NCI-H2107 (cell line): ENCODE measurements around the gene CEP128.
"Not testable (repeated sequence)": the region's sequence is repeated elsewhere in the genome, so short reads cannot be mapped to it uniquely, and the experiment has no call there.

Experiments
- DNase-seq: peaks from one replicate; lab custom pipeline; 2025; lab: John Stamatoyannopoulos, UW

Gene CEP128

DNA sequence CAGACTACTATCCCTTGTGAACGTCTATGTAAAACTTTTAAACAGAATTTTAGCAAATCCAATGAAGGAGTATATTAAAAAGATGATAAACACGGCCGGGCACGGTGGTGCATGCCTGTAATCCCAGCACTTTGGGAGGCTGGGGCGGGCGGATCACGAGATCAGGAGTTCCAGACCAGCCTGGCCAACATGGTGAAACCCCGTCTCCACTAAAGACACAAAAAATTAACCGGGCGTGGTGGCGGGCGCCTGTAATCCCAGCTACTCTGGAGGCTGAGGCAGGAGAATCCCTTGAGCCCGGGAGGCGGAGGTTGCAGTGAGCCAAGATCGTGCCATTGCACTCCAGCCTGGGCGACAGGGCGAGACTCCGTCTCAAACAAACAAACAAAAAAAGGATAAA lies 11.7 kb upstream of the CEP128 start:
- DNase-seq: not testable (repeated sequence)

- no peak for DNase-seq
These were observed 10.0 kb upstream of the CEP128 start for GRCh38 chr14:80951491-80951890.

GRCh38 chr14:80948291-80948690 lies 6.8 kb upstream of the CEP128 start:
- DNase-seq: no peak

GRCh38 chr14:80946797-80947196 lies 5.3 kb upstream of the CEP128 start:
- DNase-seq: no peak

GRCh38 chr14:80946187-80946586 lies 4.6 kb upstream of the CEP128 start:
- no peak for DNase-seq

DNA sequence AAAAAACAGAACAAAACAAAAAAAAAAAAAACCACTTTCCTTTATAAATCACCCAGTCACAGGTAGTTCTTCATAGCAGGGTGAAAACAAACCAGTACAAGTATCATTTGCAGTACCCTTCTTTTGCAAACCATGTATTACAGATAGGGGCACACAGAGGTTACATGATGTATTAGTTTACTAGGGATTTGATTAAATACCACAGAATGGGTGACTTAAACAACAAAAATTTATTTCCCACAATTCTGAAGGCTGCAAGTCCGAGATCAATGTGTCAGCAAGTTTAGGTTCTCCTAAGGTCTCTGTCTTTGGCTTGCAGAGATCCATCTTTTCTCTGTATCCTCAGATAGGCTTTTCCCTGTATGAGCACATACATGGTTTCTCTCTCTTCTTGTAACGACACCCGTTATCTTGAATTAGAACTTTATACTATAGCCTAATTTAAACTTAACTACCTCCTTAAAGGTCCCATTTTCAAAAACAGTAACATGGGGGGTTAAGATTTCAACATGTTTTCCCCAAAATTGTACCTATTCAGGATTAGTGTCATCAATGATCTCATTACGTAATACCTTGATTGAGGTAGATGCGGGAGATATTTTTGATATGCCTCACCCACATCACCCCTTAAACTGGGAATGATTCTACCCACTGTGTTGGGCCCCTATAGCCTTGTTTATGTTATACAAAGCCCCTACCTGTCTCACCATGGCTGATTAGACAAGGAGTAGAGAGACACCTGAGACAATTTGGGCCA lies 3.5 kb upstream of the CEP128 start:
- no peak for DNase-seq

DNA sequence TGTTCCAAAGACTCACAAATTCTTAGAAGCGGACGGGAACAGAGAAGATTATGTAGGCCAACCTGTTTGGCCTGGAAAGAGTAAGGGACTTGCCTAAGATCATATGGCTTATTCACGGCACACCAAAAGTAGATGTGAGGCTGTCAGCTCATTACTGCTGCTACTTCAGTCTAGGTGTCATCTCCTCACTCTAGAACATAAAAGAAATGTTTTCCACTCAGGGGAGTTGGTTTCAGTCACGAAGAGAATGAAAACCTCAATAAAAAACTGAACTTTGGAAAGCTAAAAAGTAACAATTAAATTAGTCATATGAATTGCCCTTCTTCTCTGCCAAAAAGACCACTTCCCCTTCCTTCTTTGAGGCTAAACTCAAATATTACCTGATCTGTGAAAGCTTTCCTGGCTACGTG lies 658 bp upstream of the CEP128 start:
- DNase-seq: no peak

DNA sequence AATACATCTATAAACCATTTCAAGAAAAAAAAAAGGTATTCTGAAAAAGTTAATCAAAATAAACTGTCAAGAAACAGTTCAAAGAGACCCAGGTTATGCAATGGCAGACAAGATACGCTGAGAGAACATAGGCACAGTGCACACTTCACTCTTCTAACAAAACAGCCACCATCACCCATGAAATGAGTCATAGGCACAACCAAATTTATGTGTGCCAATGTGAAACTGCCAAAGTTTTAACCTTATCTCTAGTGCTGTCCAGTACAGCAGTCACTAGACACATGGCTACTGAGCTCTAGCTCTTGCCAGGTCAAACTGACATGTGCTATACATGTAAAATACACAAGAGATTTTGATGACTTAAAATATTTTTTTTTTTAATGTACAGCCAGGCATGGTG lies 1.4 kb downstream of the CEP128 start:
- DNase-seq: no peak

GRCh38 chr14:80933686-80934085 lies 7.9 kb downstream of the CEP128 start:
- no peak for DNase-seq

DNA sequence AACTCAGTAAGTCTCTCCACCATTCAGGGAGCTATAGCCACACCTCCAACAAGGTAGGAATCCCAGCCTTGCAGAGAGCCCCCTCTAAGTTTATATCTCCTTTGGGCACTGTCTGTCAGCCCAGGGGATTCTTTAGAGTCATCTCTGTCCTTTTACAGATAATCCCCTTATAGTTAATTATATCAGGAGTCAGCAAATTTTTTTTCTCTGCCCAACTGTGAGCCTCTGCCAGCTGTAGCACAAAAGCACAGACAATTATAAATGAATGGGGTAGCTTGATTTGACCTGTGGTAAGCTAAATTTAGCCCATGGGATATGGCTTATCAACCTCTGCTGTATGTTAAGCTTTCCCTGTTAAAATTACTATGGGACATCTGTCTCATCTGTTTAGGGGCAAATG lies 8.3 kb downstream of the CEP128 start:
- no peak for DNase-seq

- no peak for DNase-seq
These were observed 10.6 kb downstream of the CEP128 start for GRCh38 chr14:80930836-80931389.

DNA sequence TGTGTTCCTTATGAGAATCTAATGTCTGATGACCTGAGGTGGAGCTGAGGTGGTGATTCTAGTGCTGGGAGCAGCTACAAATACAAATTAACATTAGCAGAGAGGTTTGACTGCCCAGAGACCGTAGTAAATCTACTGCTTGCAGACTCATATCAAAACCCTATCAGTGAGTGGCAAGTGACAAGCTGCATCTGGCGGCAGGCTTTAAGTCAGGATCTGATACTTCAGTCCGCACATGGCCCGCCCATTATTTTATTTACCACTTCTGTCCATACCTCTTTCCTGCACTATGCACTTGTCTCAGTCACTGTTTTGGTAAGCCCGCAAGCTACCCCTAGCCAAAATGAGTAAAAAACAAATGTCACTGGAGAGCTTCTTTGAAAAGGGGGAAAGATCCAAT lies 11.4 kb downstream of the CEP128 start:
- no peak for DNase-seq

DNA sequence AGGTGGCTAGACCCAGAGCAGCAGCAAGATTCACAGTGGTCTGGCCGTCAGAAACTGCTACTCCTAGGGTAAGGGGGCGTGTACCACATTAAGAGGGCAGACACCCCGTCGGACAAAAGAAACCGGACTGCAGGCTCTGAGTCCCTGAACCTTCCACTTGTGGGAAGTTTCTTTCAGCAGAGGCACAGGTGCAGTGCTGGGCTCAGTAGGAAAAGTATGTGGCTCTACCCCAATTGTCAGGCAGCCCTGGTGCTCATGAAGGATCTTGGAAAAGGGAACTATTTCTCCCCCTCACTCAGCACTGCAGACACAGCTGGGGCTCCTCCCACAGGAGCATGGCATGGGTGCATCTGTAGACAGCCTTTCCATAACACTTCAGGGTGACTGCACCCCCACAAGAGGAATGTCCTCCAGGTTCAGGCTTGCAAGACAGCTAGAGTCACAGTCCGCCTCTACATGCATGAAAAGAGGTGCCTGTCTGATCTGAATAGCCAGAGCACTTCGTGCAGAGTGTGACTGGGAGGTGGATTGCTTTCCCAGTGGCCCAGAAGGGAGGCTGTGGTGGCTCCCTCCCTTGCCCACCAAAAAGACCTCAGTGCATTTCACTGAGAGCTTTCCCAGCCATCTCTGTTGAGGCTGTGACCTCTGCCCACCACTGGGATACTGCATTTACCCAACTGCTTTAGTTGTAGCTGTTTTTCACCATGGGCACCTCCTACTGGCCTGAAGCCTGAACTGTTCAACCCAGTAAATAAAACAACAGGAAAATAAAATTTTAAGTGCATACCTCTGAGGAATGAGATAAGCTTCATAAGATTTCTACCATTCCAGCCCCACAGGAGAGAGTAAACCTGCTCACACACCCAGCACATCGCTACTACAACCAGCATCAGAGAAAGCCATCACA lies 14.2 kb downstream of the CEP128 start:
- DNase-seq: no peak

- no peak for DNase-seq
These were observed 15.0 kb downstream of the CEP128 start for GRCh38 chr14:80926397-80927082.

- no peak for DNase-seq
These were observed 17.0 kb downstream of the CEP128 start for GRCh38 chr14:80924365-80925103.

GRCh38 chr14:80923368-80923767 lies 18.2 kb downstream of the CEP128 start:
- no peak for DNase-seq

- DNase-seq: no peak
These were observed 21.9 kb downstream of the CEP128 start for GRCh38 chr14:80919622-80920021.

- DNase-seq: not testable (repeated sequence)
These were observed 29.5 kb downstream of the CEP128 start for GRCh38 chr14:80912013-80912412.

DNA sequence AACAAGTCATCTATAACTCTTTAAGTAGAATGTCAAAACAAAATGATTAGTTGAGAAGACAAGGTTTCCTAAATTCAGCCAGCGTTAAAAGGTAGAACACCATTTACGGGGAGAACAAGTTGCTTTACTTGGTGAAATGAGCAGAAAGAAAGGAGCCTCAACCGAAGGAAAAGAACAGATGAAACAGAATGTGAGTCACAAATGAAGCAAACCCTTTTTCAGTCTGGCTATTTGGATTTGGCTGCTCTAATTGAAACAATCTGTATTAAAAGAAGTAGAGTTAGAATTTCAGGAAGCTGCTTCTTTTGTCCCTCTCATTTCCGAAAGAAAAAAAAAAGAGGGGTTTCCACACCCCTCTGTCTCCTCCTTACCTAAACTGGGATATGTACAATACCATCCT lies 34.6 kb downstream of the CEP128 start:
- no peak for DNase-seq

- DNase-seq: no peak
These were observed 35.2 kb downstream of the CEP128 start for GRCh38 chr14:80906336-80906735.

DNA sequence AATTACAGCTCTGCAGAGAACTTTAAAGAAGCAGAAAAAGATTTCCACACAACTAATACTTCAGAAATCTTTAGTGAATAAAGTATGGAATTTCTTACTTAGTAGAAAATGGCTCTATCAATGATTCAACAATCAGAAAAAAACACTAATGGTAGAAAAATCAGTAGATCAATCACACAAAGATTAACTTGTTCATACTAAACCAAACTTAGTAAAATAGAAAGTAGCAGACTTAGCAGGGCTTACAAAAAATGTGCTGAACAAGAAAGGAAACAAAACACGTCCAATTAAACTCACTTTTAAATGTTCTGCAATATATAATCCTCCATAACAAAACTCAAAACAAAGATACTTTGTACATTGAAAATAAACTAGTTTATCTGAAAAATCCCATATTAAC lies 38.9 kb downstream of the CEP128 start:
- DNase-seq: no peak

DNA sequence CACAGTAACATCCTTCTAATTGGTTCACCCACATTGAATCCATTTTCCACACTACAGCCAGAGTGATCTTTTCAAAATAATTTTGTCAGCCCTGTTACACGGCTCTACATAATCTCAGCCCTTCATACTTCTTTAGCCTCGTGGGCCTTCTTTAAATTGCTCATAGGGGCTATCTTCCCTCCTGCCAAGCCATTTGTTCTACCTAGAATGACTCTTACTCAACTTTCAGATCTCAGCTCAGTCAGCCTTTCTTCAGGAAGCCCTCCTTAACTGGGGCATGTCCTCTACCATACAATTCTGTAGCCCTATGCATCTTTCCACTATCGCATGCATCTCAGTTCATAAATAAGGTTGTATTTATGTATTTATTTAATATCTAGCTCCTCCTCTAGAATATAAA lies 39.7 kb downstream of the CEP128 start:
- no peak for DNase-seq
